OCI-LY7 (cell line): Measurements from ENCODE around the gene FGGY. TPM values are rescaled to one million over a fixed set of nuclear protein-coding genes. Genes with fewer than 3 reads are reported as not detected.
"Not testable (repeated sequence)": the region's sequence is repeated elsewhere in the genome, so short reads cannot be mapped to it uniquely, and the experiment has no call there.

Experiments
- BruUV-seq: library from RNA; stranded (reverse); fragments of 400-500 nt; replicated peaks from 2 replicates; lab custom pipeline; 2021; lab: Mats Ljungman, UMichigan
- CTCF ChIA-PET: fragments of 300-600 bp; sonication (Branson Sonifier 250); formaldehyde crosslinking; loops from one replicate; lab custom pipeline; 2022; ENCODE audit warnings: antibody characterized with exemption; ENCODE audit not compliant: unreplicated experiment; lab: Charles Lee
- POLR2A ChIA-PET: fragments of 300-600 bp; sonication (Branson Sonifier 250); formaldehyde crosslinking; loops from one replicate; lab custom pipeline; 2022; ENCODE audit warnings: antibody characterized with exemption; lab: Charles Lee
- DNase-seq: peaks from one replicate; pipeline ENCODE4 v3.0.0-alpha.2; 2015; ENCODE audit warnings: low spot score
- H2AFZ ChIP-seq: fragments of 200-600 bp; sonication (generic), shearing (Covaris generic); 2 replicates; pipeline ENCODE4 v1.6.1; 2014; ENCODE audit warnings: mild to moderate bottlenecking, antibody characterized with exemption, low read length, moderate library complexity
- H3K27ac ChIP-seq: fragments of 200-600 bp; sonication (generic); 2 replicates; pipeline ENCODE4 v1.5.1; 2014; ENCODE audit warnings: mixed run types, low read depth, mild to moderate bottlenecking, moderate library complexity, low read length, inconsistent platforms; ENCODE audit not compliant: poor library complexity, severe bottlenecking
- H3K36me3 ChIP-seq: fragments of 200-600 bp; sonication (generic); 2 replicates; pipeline ENCODE4 v1.6.1; 2014; ENCODE audit warnings: mild to moderate bottlenecking, antibody characterized with exemption, low read length, moderate library complexity, mixed read lengths; ENCODE audit not compliant: insufficient read depth
- H3K4me1 ChIP-seq: fragments of 200-600 bp; sonication (generic); 2 replicates; pipeline ENCODE4 v1.5.1; 2014; ENCODE audit warnings: mild to moderate bottlenecking, low read length; ENCODE audit not compliant: insufficient read depth, poor library complexity, severe bottlenecking
- H3K4me2 ChIP-seq: fragments of 200-600 bp; sonication (generic); 2 replicates; pipeline ENCODE4 v1.6.1; 2014; ENCODE audit warnings: mild to moderate bottlenecking, low read length
- H3K4me3 ChIP-seq: fragments of 200-600 bp; sonication (generic); 2 replicates; pipeline ENCODE4 v1.5.1; 2014; ENCODE audit warnings: mild to moderate bottlenecking, low read depth, low read length; ENCODE audit not compliant: poor library complexity, severe bottlenecking
- H3K79me2 ChIP-seq: fragments of 200-600 bp; sonication (generic); 2 replicates; pipeline ENCODE4 v1.6.1; 2016; ENCODE audit warnings: low read depth, mild to moderate bottlenecking, low read length, moderate library complexity, mixed read lengths; ENCODE audit not compliant: insufficient read depth
- H3K9me2 ChIP-seq: fragments of 200-600 bp; sonication (generic); 2 replicates; pipeline ENCODE4 v1.6.1; 2016; ENCODE audit warnings: mild to moderate bottlenecking, low read length, mixed read lengths; ENCODE audit not compliant: insufficient read depth
- H3K9me3 ChIP-seq: fragments of 200-600 bp; sonication (generic); 2 replicates; pipeline ENCODE4 v1.6.1; 2014; ENCODE audit warnings: mild to moderate bottlenecking, mixed run types, low read length, mixed read lengths
- H4K20me1 ChIP-seq: fragments of 200-600 bp; sonication (generic); 2 replicates; pipeline ENCODE4 v1.6.1; 2014; ENCODE audit warnings: mild to moderate bottlenecking, antibody characterized with exemption, low read length, moderate library complexity, mixed read lengths; ENCODE audit not compliant: insufficient read depth
- EZH2phosphoT487 ChIP-seq: fragments of 200-600 bp; sonication (generic); IDR thresholded peaks from 2 replicates; pipeline ENCODE4 v1.6.1; 2018; ENCODE audit warnings: low read depth, borderline replicate concordance, mild to moderate bottlenecking, mixed run types, antibody characterized with exemption, low read length, moderate library complexity, mixed read lengths
- intact Hi-C: fragments of 100-400 bp; cut with micrococcal nuclease; formaldehyde crosslinking; loops from one replicate; pipeline ENCODE4 v1.10.0; 2022; ENCODE audit not compliant: unreplicated experiment
- total RNA-seq, 2 experiments: library from RNA; depleted of rRNA in 1 of 2; stranded (reverse); fragments of >200 nt in 1 of 2; shearing (Covaris generic) in 1 of 2; gene quantifications; 2 replicates each; pipeline ENCODE4 v1.2.3, GENCODE V29; 2014 to 2022
- TF ChIP-seq, protein P1 (sequence below): fragments of 200-600 bp; sonication (generic); conservative IDR thresholded peaks from 2 replicates; pipeline ENCODE4 v1.5.1; 2014; ENCODE audit warnings: mild to moderate bottlenecking, antibody characterized with exemption, low read length, moderate library complexity, mixed read lengths

Gene FGGY
- total RNA-seq, 2 experiments from 2014 or later: 0.63 to 4.5 TPM

DNA sequence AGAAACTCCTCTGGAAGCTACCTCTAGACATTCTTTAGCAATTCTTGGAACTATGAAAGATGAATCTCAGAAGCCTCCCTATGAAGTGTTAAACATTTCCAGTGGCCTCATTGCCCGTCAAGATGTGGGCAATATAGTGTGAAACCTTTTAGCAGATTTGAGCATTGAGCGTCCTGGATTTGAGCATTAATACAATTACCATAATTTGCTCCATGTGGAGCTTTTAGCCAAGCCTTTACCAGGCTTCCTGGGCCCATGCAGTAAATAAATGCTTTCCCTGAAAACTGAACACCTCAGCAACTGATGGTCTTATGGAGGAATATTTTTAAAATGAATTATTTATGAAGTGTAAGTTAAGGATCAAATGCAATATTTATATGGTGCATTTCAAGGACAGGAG, 162.0 kb downstream of the FGGY start:
- Histone ChIP-seq H3K27ac (no peak overlapping the region), H3K4me3 (no peak overlapping the region), H3K9me2 (no peaks in the 10 kb centered on the region), H3K4me2 (no peak overlapping the region), H3K36me3 (no peaks in the 10 kb centered on the region), H4K20me1 (no peaks in the 10 kb centered on the region), H3K9me3 (no peaks in the 10 kb centered on the region), H3K4me1 (no peaks in the 10 kb centered on the region), H2AFZ (no peak overlapping the region), H3K79me2 (no peaks in the 10 kb centered on the region)
- no TSS peak for BruUV-seq
- intact Hi-C loops: no loop called here
- CTCF ChIA-PET: no interaction called here
- no peak for DNase-seq
- no peak for TF ChIP-seq EZH2phosphoT487
- TF ChIP-seq, protein P1, sequence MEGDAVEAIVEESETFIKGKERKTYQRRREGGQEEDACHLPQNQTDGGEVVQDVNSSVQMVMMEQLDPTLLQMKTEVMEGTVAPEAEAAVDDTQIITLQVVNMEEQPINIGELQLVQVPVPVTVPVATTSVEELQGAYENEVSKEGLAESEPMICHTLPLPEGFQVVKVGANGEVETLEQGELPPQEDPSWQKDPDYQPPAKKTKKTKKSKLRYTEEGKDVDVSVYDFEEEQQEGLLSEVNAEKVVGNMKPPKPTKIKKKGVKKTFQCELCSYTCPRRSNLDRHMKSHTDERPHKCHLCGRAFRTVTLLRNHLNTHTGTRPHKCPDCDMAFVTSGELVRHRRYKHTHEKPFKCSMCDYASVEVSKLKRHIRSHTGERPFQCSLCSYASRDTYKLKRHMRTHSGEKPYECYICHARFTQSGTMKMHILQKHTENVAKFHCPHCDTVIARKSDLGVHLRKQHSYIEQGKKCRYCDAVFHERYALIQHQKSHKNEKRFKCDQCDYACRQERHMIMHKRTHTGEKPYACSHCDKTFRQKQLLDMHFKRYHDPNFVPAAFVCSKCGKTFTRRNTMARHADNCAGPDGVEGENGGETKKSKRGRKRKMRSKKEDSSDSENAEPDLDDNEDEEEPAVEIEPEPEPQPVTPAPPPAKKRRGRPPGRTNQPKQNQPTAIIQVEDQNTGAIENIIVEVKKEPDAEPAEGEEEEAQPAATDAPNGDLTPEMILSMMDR: no peak
- POLR2A ChIA-PET: no interaction called here

DNA sequence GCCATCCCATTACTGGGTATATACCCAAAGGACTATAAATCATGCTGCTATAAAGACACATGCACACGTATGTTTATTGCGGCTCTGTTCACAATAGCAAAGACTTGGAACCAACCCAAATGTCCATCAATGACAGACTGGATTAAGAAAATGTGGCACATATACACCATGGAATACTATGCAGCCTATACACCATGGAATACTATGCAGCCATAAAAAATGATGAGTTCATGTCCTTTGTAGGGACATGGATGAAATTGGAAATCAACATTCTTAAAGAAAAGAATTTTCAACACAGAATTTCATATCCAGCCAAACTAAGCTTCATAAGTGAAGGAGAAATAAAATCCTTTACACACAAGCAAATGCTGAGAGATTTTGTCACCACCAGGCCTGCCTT, 166.0 kb downstream of the FGGY start:
- H3K4me1 ChIP-seq, CTCF ChIA-PET: not testable (repeated sequence)

DNA sequence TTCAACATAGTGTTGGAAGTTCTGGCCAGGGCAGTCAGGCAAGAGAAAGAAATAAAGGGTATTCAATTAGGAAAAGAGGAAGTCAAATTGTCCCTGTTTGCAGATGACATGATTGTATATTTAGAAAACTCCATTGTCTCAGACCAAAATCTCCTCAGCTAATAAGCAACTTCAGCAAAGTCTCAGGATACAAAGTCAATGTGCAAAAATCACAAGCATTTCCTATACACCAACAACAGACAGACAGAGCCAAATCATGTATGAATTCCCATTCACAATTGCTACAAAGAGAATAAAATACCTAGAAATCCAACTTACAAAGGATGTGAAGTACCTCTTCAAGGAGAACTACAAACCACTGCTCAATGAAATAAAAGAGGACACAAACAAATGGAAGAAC, 168.6 kb downstream of the FGGY start:
- BruUV-seq, H3K4me3 ChIP-seq, H3K4me2 ChIP-seq, intact Hi-C loops, H3K79me2 ChIP-seq, H3K36me3 ChIP-seq, H3K4me1 ChIP-seq, CTCF ChIA-PET, POLR2A ChIA-PET, H3K9me3 ChIP-seq, H2AFZ ChIP-seq, H3K27ac ChIP-seq, DNase-seq, H4K20me1 ChIP-seq, H3K9me2 ChIP-seq: not testable (repeated sequence)

More for the DNA sequence above, 166.0 kb downstream of the FGGY start:
- H3K9me3 ChIP-seq, H4K20me1 ChIP-seq, H3K9me2 ChIP-seq, H3K4me2 ChIP-seq, DNase-seq, H2AFZ ChIP-seq, H3K36me3 ChIP-seq, H3K4me3 ChIP-seq, BruUV-seq, POLR2A ChIA-PET, intact Hi-C loops, H3K79me2 ChIP-seq, H3K27ac ChIP-seq: not testable (repeated sequence)

DNA sequence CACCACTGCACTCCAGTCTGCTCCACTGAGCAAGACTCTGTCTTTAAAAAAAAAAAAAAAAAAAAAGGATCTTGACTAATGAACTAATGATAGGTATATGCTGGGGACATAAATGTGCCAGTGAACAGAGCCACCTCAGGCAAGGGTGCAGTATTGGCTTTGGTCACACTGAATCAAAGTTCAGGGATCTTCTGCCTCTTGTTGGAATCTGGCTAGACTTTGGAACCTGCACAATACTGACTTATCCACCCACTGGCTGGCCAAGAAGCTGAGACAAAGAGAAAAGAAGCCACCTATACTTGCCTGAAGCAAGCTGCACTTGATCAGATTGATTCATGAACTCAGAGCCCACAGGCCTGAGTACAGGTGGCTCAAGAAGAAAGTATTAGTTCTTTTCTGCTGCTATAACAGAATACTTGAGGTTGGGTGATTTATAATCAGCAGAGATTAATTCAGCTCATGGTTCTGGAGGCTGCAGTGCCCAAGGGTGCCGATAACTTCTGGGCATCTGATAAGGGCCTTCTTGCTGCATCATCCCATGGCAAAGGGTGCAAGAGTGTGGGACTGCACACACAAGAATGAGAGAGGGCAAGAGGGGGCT, 172.0 kb downstream of the FGGY start:
- H3K27ac ChIP-seq: no peak overlapping the region
- TF ChIP-seq, protein P1: no peak
- no peak for TF ChIP-seq EZH2phosphoT487

DNA sequence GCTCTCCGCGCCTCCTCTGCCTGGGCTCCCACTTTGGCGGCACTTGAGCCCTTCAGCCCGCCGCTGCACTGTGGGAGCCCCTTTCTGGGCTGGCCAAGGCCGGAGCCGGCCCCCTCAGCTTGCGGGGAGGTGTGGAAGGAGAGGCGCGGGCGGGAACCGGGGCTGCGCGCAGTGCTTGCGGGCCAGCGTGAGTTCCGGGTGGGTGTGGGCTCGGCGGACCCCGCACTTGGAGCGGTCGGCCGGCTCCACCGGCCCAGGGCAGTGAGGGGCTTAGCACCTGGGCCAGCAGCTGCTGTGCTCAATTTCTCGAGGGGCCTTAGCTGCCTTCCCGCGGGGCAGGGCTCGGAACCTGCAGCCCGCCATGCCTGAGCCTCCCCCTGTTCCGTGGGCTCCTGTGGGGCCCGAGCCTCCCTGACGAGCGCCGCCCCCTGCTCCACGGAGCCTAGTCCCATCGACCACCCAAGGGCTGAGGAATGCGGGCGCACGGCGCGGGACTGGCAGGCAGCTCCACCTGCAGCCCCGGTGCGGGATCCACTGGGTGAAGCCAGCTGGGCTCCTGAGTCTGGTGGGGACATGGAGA, 175.2 kb downstream of the FGGY start:
- POLR2A ChIA-PET, BruUV-seq: not testable (repeated sequence)

More for the DNA sequence above, 172.0 kb downstream of the FGGY start:
- intact Hi-C loops: no loop called here
- no peaks in the 10 kb centered on the region for H4K20me1 ChIP-seq
- no peak overlapping the region for H3K4me2 ChIP-seq
- no TSS peak for BruUV-seq
- H3K9me3 ChIP-seq: no peaks in the 10 kb centered on the region
- no peaks in the 10 kb centered on the region for H3K79me2 ChIP-seq
- ChIA-PET POLR2A (interaction anchor here (0.6 to 0.9 kb wide), 2 partner anchors 11 to 1940 kb away, joined by 3 to 8 read pairs; no protein-coding TSS in a partner anchor), CTCF (no interaction called here)
- H3K4me3 ChIP-seq: no peak overlapping the region
- peaks cover 3% of the 10 kb centered on the region for H3K4me1 ChIP-seq
- DNase-seq: no peak
- H3K9me2 ChIP-seq: no peaks in the 10 kb centered on the region
- H3K36me3 ChIP-seq: no peaks in the 10 kb centered on the region
- no peak overlapping the region for H2AFZ ChIP-seq

More for the DNA sequence above, 175.2 kb downstream of the FGGY start:
- H3K4me1 ChIP-seq, DNase-seq, CTCF ChIA-PET, H3K79me2 ChIP-seq, H3K27ac ChIP-seq, H3K4me2 ChIP-seq, H3K9me2 ChIP-seq, H3K36me3 ChIP-seq, H2AFZ ChIP-seq, H4K20me1 ChIP-seq, H3K9me3 ChIP-seq, intact Hi-C loops, H3K4me3 ChIP-seq: not testable (repeated sequence)
